A673 (cell line): ENCODE data around the gene TTLL10.

Source experiments
- EZH2 ChIP-seq: fragments of 200-600 bp; sonication (generic); IDR thresholded peaks from 2 replicates; pipeline ENCODE4 v1.6.1; 2017; ENCODE audit warnings: borderline replicate concordance, low read depth, mild to moderate bottlenecking, mixed read lengths, antibody characterized with exemption, low read length; ENCODE audit not compliant: poor library complexity, severe bottlenecking
- TF ChIP-seq, protein P1 (sequence below): fragments of 300-800, 200-600 bp; sonication (generic); conservative IDR thresholded peaks from 2 replicates; pipeline ENCODE4 v1.5.1; 2017; ENCODE audit warnings: low read depth, mild to moderate bottlenecking, antibody characterized with exemption, low read length, moderate library complexity, mixed read lengths

DNA sequence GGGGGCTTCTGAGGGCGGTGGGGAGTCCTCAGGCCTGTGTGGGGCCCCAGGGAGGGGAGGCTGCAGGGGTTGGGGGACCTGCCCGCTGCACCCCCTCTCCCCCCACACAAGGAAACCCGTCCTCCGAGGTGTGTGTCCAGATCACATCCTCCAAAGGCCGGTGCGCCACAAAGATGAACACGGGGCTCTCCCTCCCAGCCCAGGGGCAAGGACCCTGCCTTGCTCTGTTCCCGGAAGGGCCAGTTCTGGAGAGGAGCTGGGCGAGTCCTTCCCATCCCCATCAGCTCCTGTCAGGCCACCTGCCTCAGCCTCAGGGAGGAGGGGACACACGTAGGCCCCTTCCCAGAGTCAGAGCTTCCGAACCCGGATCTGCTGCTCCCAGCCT lies 2.5 kb upstream of the TTLL10 start:
- TF ChIP-seq, protein P1, sequence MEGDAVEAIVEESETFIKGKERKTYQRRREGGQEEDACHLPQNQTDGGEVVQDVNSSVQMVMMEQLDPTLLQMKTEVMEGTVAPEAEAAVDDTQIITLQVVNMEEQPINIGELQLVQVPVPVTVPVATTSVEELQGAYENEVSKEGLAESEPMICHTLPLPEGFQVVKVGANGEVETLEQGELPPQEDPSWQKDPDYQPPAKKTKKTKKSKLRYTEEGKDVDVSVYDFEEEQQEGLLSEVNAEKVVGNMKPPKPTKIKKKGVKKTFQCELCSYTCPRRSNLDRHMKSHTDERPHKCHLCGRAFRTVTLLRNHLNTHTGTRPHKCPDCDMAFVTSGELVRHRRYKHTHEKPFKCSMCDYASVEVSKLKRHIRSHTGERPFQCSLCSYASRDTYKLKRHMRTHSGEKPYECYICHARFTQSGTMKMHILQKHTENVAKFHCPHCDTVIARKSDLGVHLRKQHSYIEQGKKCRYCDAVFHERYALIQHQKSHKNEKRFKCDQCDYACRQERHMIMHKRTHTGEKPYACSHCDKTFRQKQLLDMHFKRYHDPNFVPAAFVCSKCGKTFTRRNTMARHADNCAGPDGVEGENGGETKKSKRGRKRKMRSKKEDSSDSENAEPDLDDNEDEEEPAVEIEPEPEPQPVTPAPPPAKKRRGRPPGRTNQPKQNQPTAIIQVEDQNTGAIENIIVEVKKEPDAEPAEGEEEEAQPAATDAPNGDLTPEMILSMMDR = no peak
- no peak for TF ChIP-seq EZH2
